ENCODE results near the gene MAD2L2. TPM values are rescaled to one million over a fixed set of nuclear protein-coding genes. Genes with fewer than 3 reads are reported as not detected.

The MAD2L2 gene
- total RNA-seq, 1 experiment from 2014 or later, result 127 TPM

- no peak overlapping the region for H3K4me2 ChIP-seq (ENCODE audit: low read length)
- H3K9me2 ChIP-seq (replicated peaks; ENCODE audit: low read length), result no peaks in the 10 kb centered on the region
- no peak overlapping the region for H2AFZ ChIP-seq (ENCODE audit: low read length)
- no peak for DNase-seq
- TF ChIP-seq, protein P1, sequence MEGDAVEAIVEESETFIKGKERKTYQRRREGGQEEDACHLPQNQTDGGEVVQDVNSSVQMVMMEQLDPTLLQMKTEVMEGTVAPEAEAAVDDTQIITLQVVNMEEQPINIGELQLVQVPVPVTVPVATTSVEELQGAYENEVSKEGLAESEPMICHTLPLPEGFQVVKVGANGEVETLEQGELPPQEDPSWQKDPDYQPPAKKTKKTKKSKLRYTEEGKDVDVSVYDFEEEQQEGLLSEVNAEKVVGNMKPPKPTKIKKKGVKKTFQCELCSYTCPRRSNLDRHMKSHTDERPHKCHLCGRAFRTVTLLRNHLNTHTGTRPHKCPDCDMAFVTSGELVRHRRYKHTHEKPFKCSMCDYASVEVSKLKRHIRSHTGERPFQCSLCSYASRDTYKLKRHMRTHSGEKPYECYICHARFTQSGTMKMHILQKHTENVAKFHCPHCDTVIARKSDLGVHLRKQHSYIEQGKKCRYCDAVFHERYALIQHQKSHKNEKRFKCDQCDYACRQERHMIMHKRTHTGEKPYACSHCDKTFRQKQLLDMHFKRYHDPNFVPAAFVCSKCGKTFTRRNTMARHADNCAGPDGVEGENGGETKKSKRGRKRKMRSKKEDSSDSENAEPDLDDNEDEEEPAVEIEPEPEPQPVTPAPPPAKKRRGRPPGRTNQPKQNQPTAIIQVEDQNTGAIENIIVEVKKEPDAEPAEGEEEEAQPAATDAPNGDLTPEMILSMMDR (conservative IDR thresholded peaks at IDR 0.05; ENCODE audit: low read depth, low read length), result no peak
- TF ChIP-seq EZH2 (IDR thresholded peaks at IDR 0.05; ENCODE audit: low read length, unreplicated experiment) (no peak), EZH2phosphoT487 (IDR thresholded peaks at IDR 0.05; ENCODE audit: borderline replicate concordance, low read length) (no peak)
- H3K36me3 ChIP-seq (ENCODE audit: low read depth, low read length), result no peaks in the 10 kb centered on the region
- H3K27ac ChIP-seq (ENCODE audit: low read length), result no peak overlapping the region
- POLR2A ChIA-PET (ENCODE audit: unreplicated experiment), result no interaction called here
- no peaks in the 10 kb centered on the region for H3K79me2 ChIP-seq (ENCODE audit: low read length)
- BruUV-seq (replicated peaks), result no TSS peak
- H3K27me3 ChIP-seq (ENCODE audit: low read length), result peaks cover 3% of the 10 kb centered on the region; the same call in 1 of the 2 replicates
- intact Hi-C loops (cut with micrococcal nuclease), result no loop called here
- no peaks in the 10 kb centered on the region for H3K4me1 ChIP-seq (ENCODE audit: insufficient read depth, low read length)
- no peak overlapping the region for H3K4me3 ChIP-seq (ENCODE audit: low read length)
- H3K9me3 ChIP-seq (ENCODE audit: low read length), result no peaks in the 10 kb centered on the region
- ATAC-seq, result no peak
- H4K20me1 ChIP-seq (ENCODE audit: low read length), result no peaks in the 10 kb centered on the region
- H3K9ac ChIP-seq (ENCODE audit: low read length), result no peak overlapping the region
- H3F3A ChIP-seq (ENCODE audit: low read length, unreplicated experiment), result no peaks in the 10 kb centered on the region
- CTCF ChIA-PET, result no interaction called here
Observed at GRCh38 chr1:11707621-11708276, 26.8 kb upstream of the MAD2L2 start.

- no peak overlapping the region for H3K27ac ChIP-seq (ENCODE audit: low read length)
- ChIA-PET CTCF (no interaction called here), POLR2A (ENCODE audit: unreplicated experiment) (no interaction called here)
- BruUV-seq (replicated peaks), result no TSS peak
- no peaks in the 10 kb centered on the region for H3K9me3 ChIP-seq (ENCODE audit: low read length)
- intact Hi-C loops (cut with micrococcal nuclease), result no loop called here
- no peaks in the 10 kb centered on the region for H3F3A ChIP-seq (ENCODE audit: low read length, unreplicated experiment)
- H3K36me3 ChIP-seq (ENCODE audit: low read depth, low read length), result no peaks in the 10 kb centered on the region
- TF ChIP-seq EZH2 (IDR thresholded peaks at IDR 0.05; ENCODE audit: low read length, unreplicated experiment) (no peak), EZH2phosphoT487 (IDR thresholded peaks at IDR 0.05; ENCODE audit: borderline replicate concordance, low read length) (no peak)
- TF ChIP-seq, protein P1 (conservative IDR thresholded peaks at IDR 0.05; ENCODE audit: low read depth, low read length), result no peak
- ATAC-seq, result no peak
- H4K20me1 ChIP-seq (ENCODE audit: low read length), result no peaks in the 10 kb centered on the region
- no peaks in the 10 kb centered on the region for H3K4me1 ChIP-seq (ENCODE audit: insufficient read depth, low read length)
- H3K9me2 ChIP-seq (replicated peaks; ENCODE audit: low read length), result no peaks in the 10 kb centered on the region
- no peaks in the 10 kb centered on the region for H3K79me2 ChIP-seq (ENCODE audit: low read length)
- H2AFZ ChIP-seq (ENCODE audit: low read length), result no peak overlapping the region
- H3K4me3 ChIP-seq (ENCODE audit: low read length), result no peak overlapping the region
- H3K27me3 ChIP-seq (ENCODE audit: low read length), result peaks cover 7% of the 10 kb centered on the region; the same call in 1 of the 2 replicates
- H3K9ac ChIP-seq (ENCODE audit: low read length), result no peak overlapping the region
- DNase-seq, result no peak
- no peak overlapping the region for H3K4me2 ChIP-seq (ENCODE audit: low read length)
Observed at GRCh38 chr1:11706292-11706691, 25.3 kb upstream of the MAD2L2 start.

- CTCF ChIA-PET, result no interaction called here
- no peak for DNase-seq
- Histone ChIP-seq H3K9me3 (ENCODE audit: low read length) (no peaks in the 10 kb centered on the region), H3K36me3 (ENCODE audit: low read depth, low read length) (no peaks in the 10 kb centered on the region), H3K4me3 (ENCODE audit: low read length) (no peak overlapping the region), H3K4me2 (ENCODE audit: low read length) (no peak overlapping the region), H3K9me2 (replicated peaks; ENCODE audit: low read length) (no peaks in the 10 kb centered on the region), H3K9ac (ENCODE audit: low read length) (no peak overlapping the region), H2AFZ (ENCODE audit: low read length) (no peak overlapping the region), H4K20me1 (ENCODE audit: low read length) (no peaks in the 10 kb centered on the region), H3K27me3 (ENCODE audit: low read length) (peaks cover 7% of the 10 kb centered on the region; the same call in 1 of the 2 replicates), H3F3A (ENCODE audit: low read length, unreplicated experiment) (no peaks in the 10 kb centered on the region), H3K79me2 (ENCODE audit: low read length) (no peaks in the 10 kb centered on the region), H3K27ac (ENCODE audit: low read length) (no peak overlapping the region), H3K4me1 (ENCODE audit: insufficient read depth, low read length) (no peaks in the 10 kb centered on the region)
- POLR2A ChIA-PET (ENCODE audit: unreplicated experiment), result no interaction called here
- no peak for ATAC-seq
- no TSS peak for BruUV-seq (replicated peaks)
- TF ChIP-seq EZH2 (IDR thresholded peaks at IDR 0.05; ENCODE audit: low read length, unreplicated experiment), result no peak
- intact Hi-C loops (cut with micrococcal nuclease), result no loop called here
Observed at GRCh38 chr1:11705596-11705995, 24.6 kb upstream of the MAD2L2 start.
